IMR-90 (cell line): Measurements from ENCODE around the gene PPFIBP2.

Experiments
- CHD1 ChIP-seq: IDR thresholded peaks from 2 replicates; pipeline ENCODE4 v1.6.1; 2012; ENCODE audit warnings: low read depth, low read length, improper control_type of control experiment
- CTCF ChIP-seq: conservative IDR thresholded peaks from 2 replicates; pipeline ENCODE4 v1.5.1; 2012; ENCODE audit warnings: mild to moderate bottlenecking, low read depth, low read length, improper control_type of control experiment
- USF2 ChIP-seq: fragments of 150-350 bp; IDR thresholded peaks from 2 replicates; pipeline ENCODE4 v1.6.1; 2017; ENCODE audit warnings: mild to moderate bottlenecking, antibody characterized with exemption, low read length, low read depth

- TF ChIP-seq CTCF (no peak), USF2 (no peak), CHD1 (no peak)
These were observed 176.8 kb downstream of the PPFIBP2 start for GRCh38 chr11:7690648-7691047.
